Measurements from ENCODE around the gene PRKD2. TPM values are rescaled to one million over a fixed set of nuclear protein-coding genes. Genes with fewer than 3 reads are reported as not detected.

The PRKD2 gene
- total and polyA plus RNA-seq, 12 donors: 6.8 to 77.1 (median 26.8) TPM

DNA sequence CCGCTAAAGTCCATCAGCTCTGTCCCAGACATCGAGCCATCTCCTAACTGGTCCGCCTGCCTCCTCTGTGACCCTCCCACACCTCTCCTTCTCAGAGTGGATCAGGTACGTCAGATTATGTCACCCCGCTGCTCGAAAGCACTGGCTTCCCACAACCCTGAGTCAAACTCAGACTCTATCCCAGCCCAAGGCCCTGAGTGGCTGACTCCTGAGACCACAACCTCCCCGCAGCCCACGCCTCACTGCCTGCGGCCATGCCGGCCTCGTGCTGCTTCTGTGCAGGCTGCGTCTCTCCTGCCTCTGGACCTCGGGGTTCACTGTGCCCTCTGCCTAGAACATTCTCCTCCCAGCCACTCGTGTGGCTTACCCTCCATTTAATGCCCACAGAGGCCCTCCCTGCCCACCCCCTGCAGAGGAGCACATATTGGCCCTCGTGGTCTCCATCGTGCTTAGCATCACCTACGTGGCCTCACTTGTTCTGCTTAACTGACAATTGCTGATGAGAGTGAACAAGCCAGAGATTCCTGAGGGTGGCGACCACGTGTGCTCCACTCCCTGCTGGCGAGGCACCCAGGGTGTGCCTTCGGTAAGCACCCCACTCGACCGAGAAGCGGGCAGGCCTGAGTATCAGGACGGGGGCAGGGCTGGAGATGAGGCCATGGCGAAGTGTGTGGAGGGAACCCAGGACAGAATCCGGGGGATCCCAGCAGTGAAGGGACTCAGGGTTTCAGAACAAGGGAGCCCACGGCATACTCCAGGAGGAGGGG, 15.4 kb upstream of the PRKD2 start:
- Histone ChIP-seq H3K9me3 (replicated peaks in 1 of 3) (no peaks in the 10 kb centered on the region), H3K36me3 (replicated peaks in 1 of 2) (peaks cover 0 to 57% of the 10 kb centered on the region in 2 donors), H3K27ac (peak overlapping the region in 2 of 5 donors; percentile 55 to 79), H3K4me3 (no peak overlapping the region), H3K27me3 (no peaks in the 10 kb centered on the region), H3K4me1 (replicated peaks in 1 of 2) (peaks cover 21 to 57% of the 10 kb centered on the region in 2 donors)
- intact Hi-C loops (cut with DNase I): no loop called here
- WGBS, 4 donors: 90 to 94% (median 92%) methylated on average over 22 to 28 of the region's 28 CpGs
- TF ChIP-seq POLR2A (IDR thresholded peaks at IDR 0.05): no peak
- TF ChIP-seq, protein P1, sequence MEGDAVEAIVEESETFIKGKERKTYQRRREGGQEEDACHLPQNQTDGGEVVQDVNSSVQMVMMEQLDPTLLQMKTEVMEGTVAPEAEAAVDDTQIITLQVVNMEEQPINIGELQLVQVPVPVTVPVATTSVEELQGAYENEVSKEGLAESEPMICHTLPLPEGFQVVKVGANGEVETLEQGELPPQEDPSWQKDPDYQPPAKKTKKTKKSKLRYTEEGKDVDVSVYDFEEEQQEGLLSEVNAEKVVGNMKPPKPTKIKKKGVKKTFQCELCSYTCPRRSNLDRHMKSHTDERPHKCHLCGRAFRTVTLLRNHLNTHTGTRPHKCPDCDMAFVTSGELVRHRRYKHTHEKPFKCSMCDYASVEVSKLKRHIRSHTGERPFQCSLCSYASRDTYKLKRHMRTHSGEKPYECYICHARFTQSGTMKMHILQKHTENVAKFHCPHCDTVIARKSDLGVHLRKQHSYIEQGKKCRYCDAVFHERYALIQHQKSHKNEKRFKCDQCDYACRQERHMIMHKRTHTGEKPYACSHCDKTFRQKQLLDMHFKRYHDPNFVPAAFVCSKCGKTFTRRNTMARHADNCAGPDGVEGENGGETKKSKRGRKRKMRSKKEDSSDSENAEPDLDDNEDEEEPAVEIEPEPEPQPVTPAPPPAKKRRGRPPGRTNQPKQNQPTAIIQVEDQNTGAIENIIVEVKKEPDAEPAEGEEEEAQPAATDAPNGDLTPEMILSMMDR (IDR thresholded peaks at IDR 0.05): no peak
- no peak for DNase-seq

DNA sequence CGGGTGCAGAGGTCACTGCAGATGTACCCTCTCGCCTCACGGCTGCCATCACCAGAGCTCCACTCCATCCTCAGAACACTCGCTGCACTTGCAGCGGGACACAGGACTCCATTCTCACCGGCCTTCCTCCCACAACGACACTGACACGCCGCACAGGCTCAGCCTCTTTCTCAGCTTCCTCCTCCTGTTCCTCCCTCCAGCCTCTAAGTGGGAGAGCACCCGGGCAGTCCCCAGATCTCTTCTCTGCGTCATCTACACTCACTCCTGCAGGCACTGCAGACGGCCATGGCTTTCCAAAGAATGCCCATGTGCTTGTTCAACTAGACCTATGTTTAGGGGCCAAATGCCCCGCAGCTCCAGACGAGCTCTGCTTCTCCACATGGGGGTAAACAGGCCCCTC, 14.7 kb upstream of the PRKD2 start:
- intact Hi-C loops (cut with DNase I): no loop called here
- Histone ChIP-seq H3K4me3 (no peak overlapping the region), H3K4me1 (replicated peaks in 1 of 2) (peaks cover 17 to 57% of the 10 kb centered on the region in 2 donors), H3K27ac (peak overlapping the region in 2 of 5 donors; percentile 45 to 76), H3K27me3 (no peaks in the 10 kb centered on the region), H3K9me3 (replicated peaks in 1 of 3) (no peaks in the 10 kb centered on the region), H3K36me3 (replicated peaks in 1 of 2) (peaks cover 0 to 65% of the 10 kb centered on the region in 2 donors)
- 64 to 82% (median 68%) methylated on average over 14 of the region's 14 CpGs for WGBS, 4 donors
- no peak for TF ChIP-seq POLR2A (IDR thresholded peaks at IDR 0.05)
- TF ChIP-seq, protein P1 (IDR thresholded peaks at IDR 0.05): no peak
- no peak for DNase-seq

DNA sequence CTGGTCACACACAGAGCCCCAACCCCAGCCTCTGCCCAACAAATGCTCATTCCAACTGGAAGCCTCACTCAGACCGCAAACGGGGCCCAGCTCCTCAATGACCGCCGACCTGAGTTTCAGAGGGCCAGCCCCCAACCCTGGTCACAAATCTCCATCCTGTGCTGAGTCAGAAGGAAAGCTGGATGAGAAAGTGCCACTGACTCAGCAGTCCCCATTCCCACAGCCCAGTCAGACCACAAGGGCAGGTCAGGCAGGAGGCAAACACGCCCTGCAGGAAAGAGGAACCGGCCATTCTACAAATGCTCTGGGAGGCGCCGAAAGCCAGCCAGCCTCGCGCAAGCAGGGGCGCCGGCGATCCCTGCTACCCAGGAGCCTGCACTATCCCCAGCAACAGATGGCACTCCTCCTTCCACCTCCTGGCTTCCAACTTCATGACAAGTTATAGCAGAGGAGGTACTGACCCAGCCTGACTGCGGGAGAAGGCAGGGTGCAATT, 14.1 kb upstream of the PRKD2 start:
- Histone ChIP-seq H3K9me3 (replicated peaks in 1 of 3) (no peaks in the 10 kb centered on the region), H3K27me3 (no peaks in the 10 kb centered on the region), H3K4me1 (replicated peaks in 1 of 2) (peaks cover 15 to 51% of the 10 kb centered on the region in 2 donors), H3K36me3 (replicated peaks in 1 of 2) (peaks cover 0 to 70% of the 10 kb centered on the region in 2 donors), H3K27ac (peak overlapping the region in 2 of 5 donors; percentile 45 to 76), H3K4me3 (no peak overlapping the region)
- intact Hi-C loops (cut with DNase I): no loop called here
- DNase-seq: peak; percentile 61 to 87 (median 83)
- WGBS, 4 donors: 22 to 64% (median 33%) methylated on average over 2 to 14 of the region's 14 CpGs
- TF ChIP-seq POLR2A (IDR thresholded peaks at IDR 0.05): peak in 1 of 2 donors; percentile 48
- TF ChIP-seq, protein P1 (IDR thresholded peaks at IDR 0.05): no peak

DNA sequence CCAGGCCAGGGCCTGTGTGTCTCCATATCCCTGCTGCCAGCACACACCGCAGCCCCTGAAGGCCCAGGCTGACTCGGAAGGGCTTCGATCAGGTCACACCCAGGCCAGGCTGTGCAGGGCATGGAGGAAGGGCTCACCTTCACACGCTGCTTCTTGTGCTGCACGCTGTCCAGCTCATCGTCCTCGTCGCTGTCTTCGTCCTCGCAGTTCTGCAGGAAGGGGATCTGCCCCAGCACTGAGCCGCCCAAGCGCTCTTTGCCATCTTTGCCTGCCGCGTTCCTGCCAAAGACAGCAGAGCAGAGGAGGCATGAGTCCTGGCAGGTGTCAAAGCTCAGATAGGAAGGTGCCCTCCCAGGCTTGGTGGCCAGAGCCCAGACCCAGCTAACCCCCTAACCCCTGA, 13.7 kb upstream of the PRKD2 start:
- TF ChIP-seq, protein P1 (IDR thresholded peaks at IDR 0.05): no peak
- TF ChIP-seq POLR2A (IDR thresholded peaks at IDR 0.05): no peak
- Histone ChIP-seq H3K36me3 (replicated peaks in 1 of 2) (peaks cover 0 to 75% of the 10 kb centered on the region in 2 donors), H3K27ac (peak overlapping the region in 3 of 5 donors; percentile 8 to 76 (median 45)), H3K27me3 (no peaks in the 10 kb centered on the region), H3K4me1 (replicated peaks in 1 of 2) (peaks cover 15 to 50% of the 10 kb centered on the region in 2 donors), H3K9me3 (replicated peaks in 1 of 3) (no peaks in the 10 kb centered on the region), H3K4me3 (no peak overlapping the region)
- 79 to 86% (median 84%) methylated on average over 9 to 14 of the region's 14 CpGs for WGBS, 4 donors
- intact Hi-C loops (cut with DNase I): no loop called here
- no peak for DNase-seq

Data from adrenal gland (tissue), 12 donors.